SK-N-SH treated with all-trans-retinoic acid at 6 μM for 48 hours (cell line): ENCODE results near the gene PUM2.

ENCODE experiments used
- ATAC-seq: fragments of 200-7000 bp; cut with Tn5 transposase; 3 replicates; pipeline ENCODE4 v1.9.1; 2020; ENCODE audit warnings: mild to moderate bottlenecking, moderate library complexity
- ARNTL ChIP-seq: fragments of 450-650 bp; formaldehyde crosslinking; IDR thresholded peaks from 2 replicates; pipeline ENCODE4 v1.5.0; 2020; ENCODE audit warnings: low read depth, mild to moderate bottlenecking, moderate library complexity, borderline replicate concordance
- BACH2 ChIP-seq: fragments of 250-450 bp; sonication (Bioruptor Pico); IDR thresholded peaks from 2 replicates; pipeline ENCODE4 v1.9.0; 2021; ENCODE audit warnings: mild to moderate bottlenecking, borderline replicate concordance
- CREB5 ChIP-seq: fragments of 250-450 bp; sonication (Bioruptor Pico); IDR thresholded peaks from 2 replicates; pipeline ENCODE4 v1.5.1; 2020; ENCODE audit warnings: low read depth, mild to moderate bottlenecking, moderate library complexity
- CSDC2 ChIP-seq: fragments of 250-450 bp; sonication (Bioruptor Pico); IDR thresholded peaks from 2 replicates; pipeline ENCODE4 v1.5.0; 2020; ENCODE audit warnings: mild to moderate bottlenecking, moderate library complexity
- CSRNP3 ChIP-seq: fragments of 250-450 bp; sonication (Bioruptor Pico); IDR thresholded peaks from 2 replicates; pipeline ENCODE4 v1.5.1; 2021; ENCODE audit warnings: mild to moderate bottlenecking, moderate library complexity
- ESRRG ChIP-seq: fragments of 250-450 bp; sonication (Bioruptor Pico); IDR thresholded peaks from 2 replicates; pipeline ENCODE4 v1.6.1; 2021; ENCODE audit warnings: mild to moderate bottlenecking
- GLIS3 ChIP-seq: fragments of 250-450 bp; sonication (Bioruptor Pico); IDR thresholded peaks from 2 replicates; pipeline ENCODE4 v1.5.0; 2020; ENCODE audit warnings: mild to moderate bottlenecking, moderate library complexity
- ISL1 ChIP-seq: fragments of 250-450 bp; sonication (Bioruptor Pico); IDR thresholded peaks from 2 replicates; pipeline ENCODE4 v2.1.2; 2022; ENCODE audit warnings: mild to moderate bottlenecking, moderate library complexity
- PATZ1 ChIP-seq: fragments of 250-450 bp; sonication (Bioruptor Pico); IDR thresholded peaks from 2 replicates; pipeline ENCODE4 v1.8.0; 2020; ENCODE audit warnings: mild to moderate bottlenecking, moderate library complexity, borderline replicate concordance
- PPARA ChIP-seq: fragments of 250-450 bp; sonication (Bioruptor Pico); IDR thresholded peaks from 2 replicates; pipeline ENCODE4 v1.5.0; 2020; ENCODE audit warnings: mild to moderate bottlenecking, borderline replicate concordance
- RARB ChIP-seq: fragments of 250-450 bp; sonication (Bioruptor Pico); IDR thresholded peaks from 2 replicates; pipeline ENCODE4 v1.8.0; 2021; ENCODE audit warnings: mild to moderate bottlenecking, moderate library complexity
- SNAI2 ChIP-seq: fragments of 250-450 bp; sonication (Bioruptor Pico); IDR thresholded peaks from 2 replicates; pipeline ENCODE4 v1.5.0; 2020; ENCODE audit warnings: mild to moderate bottlenecking, moderate library complexity
- TCF4 ChIP-seq: fragments of 250-450 bp; sonication (Bioruptor Pico); IDR thresholded peaks from 2 replicates; pipeline ENCODE4 v1.8.0; 2021; ENCODE audit warnings: mild to moderate bottlenecking, moderate library complexity, borderline replicate concordance
- TOX ChIP-seq: fragments of 250-450 bp; sonication (Bioruptor Pico); IDR thresholded peaks from 2 replicates; pipeline ENCODE4 v1.8.0; 2021; ENCODE audit warnings: mild to moderate bottlenecking, moderate library complexity, borderline replicate concordance
- TSHZ2 ChIP-seq: fragments of 250-450 bp; sonication (Bioruptor Pico); IDR thresholded peaks from 2 replicates; pipeline ENCODE4 v1.5.0; 2020; ENCODE audit warnings: mild to moderate bottlenecking, moderate library complexity
- ZFP3 ChIP-seq: fragments of 250-450 bp; sonication (Bioruptor Pico); IDR thresholded peaks from 2 replicates; pipeline ENCODE4 v1.5.0; 2020; ENCODE audit warnings: mild to moderate bottlenecking, moderate library complexity
- ZFP30 ChIP-seq: fragments of 450-650 bp; formaldehyde crosslinking; IDR thresholded peaks from 2 replicates; pipeline ENCODE4 v1.5.0; 2022; ENCODE audit warnings: mild to moderate bottlenecking, moderate library complexity
- ZNF565 ChIP-seq: fragments of 450-650 bp; formaldehyde crosslinking; conservative IDR thresholded peaks from 2 replicates; pipeline ENCODE4 v1.5.0; 2020; ENCODE audit warnings: low read depth, mild to moderate bottlenecking, moderate library complexity
- ZNF70 ChIP-seq: fragments of 450-650 bp; formaldehyde crosslinking; IDR thresholded peaks from 2 replicates; pipeline ENCODE4 v1.5.0; 2020; ENCODE audit warnings: mild to moderate bottlenecking, moderate library complexity
- ZNF8 ChIP-seq: fragments of 450-650 bp; formaldehyde crosslinking; IDR thresholded peaks from 2 replicates; pipeline ENCODE4 v1.5.0; 2020; ENCODE audit warnings: mild to moderate bottlenecking, moderate library complexity
- TF ChIP-seq, protein P1 (sequence below): fragments of 250-450 bp; sonication (Bioruptor Pico); IDR thresholded peaks from 2 replicates; pipeline ENCODE4 v1.8.0; 2021; ENCODE audit warnings: low read depth, mild to moderate bottlenecking, moderate library complexity, borderline replicate concordance

Gene PUM2

DNA sequence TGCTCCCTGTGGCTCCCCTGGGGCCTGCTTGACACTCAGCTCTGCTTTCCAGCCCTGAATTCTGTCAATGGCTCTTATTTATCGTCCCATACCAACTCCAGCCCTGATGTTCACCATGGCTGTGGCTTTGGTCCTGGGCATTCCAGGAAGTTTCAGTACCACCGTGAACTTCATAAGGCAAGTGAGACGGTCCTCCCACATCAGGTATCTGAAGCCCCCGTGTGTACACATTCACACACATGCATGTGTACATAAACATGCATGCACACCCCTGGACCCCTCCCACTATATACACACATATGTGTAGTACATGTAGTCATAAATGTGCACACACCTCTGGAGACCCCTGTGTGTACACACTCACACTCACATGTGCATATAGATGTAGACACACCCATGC, 43.3 kb upstream of the PUM2 start:
- ATAC-seq: no peak
- TF ChIP-seq CSDC2 (CRISPR knock-in tag) (no peak), ARNTL (CRISPR knock-in tag) (no peak), BACH2 (no peak), CSRNP3 (CRISPR knock-in tag) (no peak), PPARA (CRISPR knock-in tag) (no peak), RARB (no peak), ESRRG (CRISPR knock-in tag) (no peak), GLIS3 (CRISPR knock-in tag) (no peak), PATZ1 (CRISPR knock-in tag) (no peak)
- TF ChIP-seq, protein P1, sequence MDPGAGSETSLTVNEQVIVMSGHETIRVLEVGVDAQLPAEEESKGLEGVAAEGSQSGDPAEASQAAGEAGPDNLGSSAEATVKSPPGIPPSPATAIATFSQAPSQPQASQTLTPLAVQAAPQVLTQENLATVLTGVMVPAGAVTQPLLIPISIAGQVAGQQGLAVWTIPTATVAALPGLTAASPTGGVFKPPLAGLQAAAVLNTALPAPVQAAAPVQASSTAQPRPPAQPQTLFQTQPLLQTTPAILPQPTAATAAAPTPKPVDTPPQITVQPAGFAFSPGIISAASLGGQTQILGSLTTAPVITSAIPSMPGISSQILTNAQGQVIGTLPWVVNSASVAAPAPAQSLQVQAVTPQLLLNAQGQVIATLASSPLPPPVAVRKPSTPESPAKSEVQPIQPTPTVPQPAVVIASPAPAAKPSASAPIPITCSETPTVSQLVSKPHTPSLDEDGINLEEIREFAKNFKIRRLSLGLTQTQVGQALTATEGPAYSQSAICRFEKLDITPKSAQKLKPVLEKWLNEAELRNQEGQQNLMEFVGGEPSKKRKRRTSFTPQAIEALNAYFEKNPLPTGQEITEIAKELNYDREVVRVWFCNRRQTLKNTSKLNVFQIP (CRISPR knock-in tag): no peak

DNA sequence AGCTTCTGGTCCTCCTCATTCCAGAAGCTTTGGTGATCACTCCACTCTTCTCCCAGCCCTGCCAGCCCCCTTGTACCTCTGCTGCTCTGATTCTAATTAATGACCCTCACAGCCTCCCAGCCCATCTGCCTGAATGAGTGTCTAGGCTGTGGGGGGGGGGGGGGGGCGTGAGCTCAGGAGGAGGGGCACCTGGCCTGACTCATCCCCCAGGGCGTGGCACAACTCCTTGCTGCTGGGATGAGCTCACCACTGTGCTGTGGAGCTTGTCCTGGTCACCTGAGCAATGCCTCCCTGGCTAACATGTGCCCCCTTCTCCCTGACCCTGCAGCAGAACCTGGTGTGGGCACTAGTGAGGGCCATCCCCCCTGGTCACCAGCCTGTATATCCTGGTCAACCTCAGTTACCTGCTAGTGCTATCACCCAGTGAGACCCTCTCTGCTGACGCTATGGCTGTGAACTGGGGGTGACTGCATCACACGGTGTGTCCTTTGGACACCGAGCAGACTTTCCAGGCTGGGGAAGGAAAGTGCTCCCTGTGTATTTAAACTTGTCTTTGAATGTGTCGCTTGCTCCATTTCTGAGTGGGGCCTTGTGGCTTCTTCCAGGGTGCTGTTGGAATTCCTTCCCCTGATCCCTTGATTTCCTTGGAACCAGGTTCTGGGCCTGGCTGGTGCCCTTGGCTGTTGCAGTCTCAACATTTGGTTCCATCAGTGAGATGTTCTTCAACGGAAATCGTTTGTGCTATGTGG, 41.5 kb upstream of the PUM2 start:
- ATAC-seq: no peak
- no peak for TF ChIP-seq CSDC2 (CRISPR knock-in tag)
- no peak for TF ChIP-seq ZFP3 (CRISPR knock-in tag)
- no peak for TF ChIP-seq CREB5 (CRISPR knock-in tag)
- TF ChIP-seq ZFP30 (CRISPR knock-in tag): no peak
- TF ChIP-seq ZNF70: no peak
- TF ChIP-seq TOX: no peak
- no peak for TF ChIP-seq TSHZ2
- no peak for TF ChIP-seq ZNF565 (CRISPR knock-in tag)
- TF ChIP-seq PPARA (CRISPR knock-in tag): no peak
- TF ChIP-seq ZNF8 (CRISPR knock-in tag): no peak
- no peak for TF ChIP-seq PATZ1 (CRISPR knock-in tag)
- TF ChIP-seq ISL1 (CRISPR knock-in tag): no peak
- TF ChIP-seq GLIS3 (CRISPR knock-in tag): no peak
- TF ChIP-seq ESRRG (CRISPR knock-in tag): no peak
- TF ChIP-seq, protein P1 (CRISPR knock-in tag): no peak
- TF ChIP-seq SNAI2 (CRISPR knock-in tag): no peak
- TF ChIP-seq TCF4 (CRISPR knock-in tag): no peak
- no peak for TF ChIP-seq ARNTL (CRISPR knock-in tag)
